Astrocyte (in vitro differentiated cells and primary cell): ENCODE results near the gene ITM2A. TPM values are rescaled to one million over a fixed set of nuclear protein-coding genes. Genes with fewer than 3 reads are reported as not detected.

Source experiments
- DNase-seq: peaks from one replicate; pipeline ENCODE4 v3.0.0-alpha.2; 2010; ENCODE audit warnings: low read depth
- FAIRE-seq: peaks from 2 replicates; lab custom pipeline; 2011; peaks lifted over from hg19 to GRCh38; lab: Jason Lieb, UNC
- H2AFZ ChIP-seq: 2 replicates; pipeline ENCODE4 v1.6.0; 2012; ENCODE audit warnings: low read depth, low read length, inconsistent platforms
- H3K27ac ChIP-seq: 2 replicates; pipeline ENCODE4 v1.5.1; 2011; ENCODE audit warnings: low read depth, low read length, inconsistent platforms
- H3K27me3 ChIP-seq: 2 replicates; pipeline ENCODE4 v1.6.0; 2011; ENCODE audit warnings: low read length, inconsistent platforms; ENCODE audit not compliant: insufficient read depth
- H3K36me3 ChIP-seq: 2 replicates; pipeline ENCODE4 v1.5.1; 2011; ENCODE audit warnings: low read length, inconsistent platforms; ENCODE audit not compliant: insufficient read depth
- H3K4me1 ChIP-seq: 2 replicates; pipeline ENCODE4 v1.5.1; 2011; ENCODE audit warnings: low read length, inconsistent platforms; ENCODE audit not compliant: insufficient read depth
- H3K4me2 ChIP-seq: 2 replicates; pipeline ENCODE4 v1.6.0; 2012; ENCODE audit warnings: low read length, inconsistent platforms
- H3K4me3 ChIP-seq: 2 replicates; pipeline ENCODE4 v1.5.1; 2011; ENCODE audit warnings: low read depth, mild to moderate bottlenecking, low read length, inconsistent platforms; ENCODE audit not compliant: insufficient read depth
- H3K79me2 ChIP-seq: 2 replicates; pipeline ENCODE4 v1.6.0; 2012; ENCODE audit warnings: mild to moderate bottlenecking, low read length, inconsistent platforms; ENCODE audit not compliant: insufficient read depth
- H3K9ac ChIP-seq: 2 replicates; pipeline ENCODE4 v1.6.0; 2012; ENCODE audit warnings: mild to moderate bottlenecking, low read length, inconsistent platforms
- H3K9me3 ChIP-seq: 2 replicates; pipeline ENCODE4 v1.5.1; 2012; ENCODE audit warnings: low read depth, mild to moderate bottlenecking, low read length, inconsistent platforms; ENCODE audit not compliant: insufficient read depth
- H4K20me1 ChIP-seq: 2 replicates; pipeline ENCODE4 v1.6.0; 2012; ENCODE audit warnings: low read length, inconsistent platforms; ENCODE audit not compliant: insufficient read depth
- H3K27ac Mint-ChIP-seq: one replicate; pipeline ENCODE4 v1.8.0; 2021; ENCODE audit warnings: mild to moderate bottlenecking, mixed read lengths; ENCODE audit not compliant: unreplicated experiment
- H3K27me3 Mint-ChIP-seq: one replicate; pipeline ENCODE4 v1.8.0; 2021; ENCODE audit warnings: low read depth, mixed read lengths; ENCODE audit not compliant: unreplicated experiment
- H3K36me3 Mint-ChIP-seq: one replicate; pipeline ENCODE4 v1.8.0; 2021; ENCODE audit warnings: low read depth, mixed read lengths; ENCODE audit not compliant: unreplicated experiment
- H3K4me1 Mint-ChIP-seq: one replicate; pipeline ENCODE4 v1.8.0; 2021; ENCODE audit warnings: low read depth, mixed read lengths; ENCODE audit not compliant: unreplicated experiment
- H3K4me3 Mint-ChIP-seq: one replicate; pipeline ENCODE4 v1.8.0; 2021; ENCODE audit warnings: mild to moderate bottlenecking, moderate library complexity, mixed read lengths; ENCODE audit not compliant: unreplicated experiment
- H3K9me3 Mint-ChIP-seq: one replicate; pipeline ENCODE4 v1.8.0; 2021; ENCODE audit warnings: mild to moderate bottlenecking, mixed read lengths; ENCODE audit not compliant: unreplicated experiment
- CTCF ChIP-seq: IDR thresholded peaks from 2 replicates; pipeline ENCODE4 v1.5.1; 2011; ENCODE audit warnings: low read depth, mild to moderate bottlenecking, inconsistent platforms, low read length, moderate library complexity; ENCODE audit not compliant: insufficient read depth
- EZH2 ChIP-seq: IDR thresholded peaks from 2 replicates; pipeline ENCODE4 v1.6.1; 2012; ENCODE audit warnings: mild to moderate bottlenecking, low read length, inconsistent platforms; ENCODE audit not compliant: insufficient read depth
- total RNA-seq: library from RNA; stranded (reverse); gene quantifications from 2 replicates; pipeline ENCODE4 v1.2.1, GENCODE V29; 2021

ITM2A gene
- total RNA-seq, 1 donor from 2014 or later = 40.7 TPM

- H3K79me2 ChIP-seq = no peaks in the 10 kb centered on the region
- no peak for TF ChIP-seq EZH2
- no peak for TF ChIP-seq CTCF
- Mint-ChIP-seq H3K27me3 (no peaks in the 10 kb centered on the region), H3K4me3 (no peak overlapping the region), H3K27ac (no peak overlapping the region), H3K36me3 (no peaks in the 10 kb centered on the region), H3K9me3 (no peaks in the 10 kb centered on the region), H3K4me1 (no peaks in the 10 kb centered on the region)
- no peaks in the 10 kb centered on the region for H3K27me3 ChIP-seq
- no peak overlapping the region for H3K27ac ChIP-seq
- no peaks in the 10 kb centered on the region for H3K9me3 ChIP-seq
- no peak overlapping the region for H3K4me3 ChIP-seq
- no peaks in the 10 kb centered on the region for H4K20me1 ChIP-seq
- H3K9ac ChIP-seq = no peak overlapping the region
- H3K4me2 ChIP-seq = no peak overlapping the region
- no peak overlapping the region for H2AFZ ChIP-seq
- DNase-seq = no peak
- H3K4me1 ChIP-seq = no peaks in the 10 kb centered on the region
- no peaks in the 10 kb centered on the region for H3K36me3 ChIP-seq
- no peak for FAIRE-seq
Measured at GRCh38 chrX:79325263-79325958, 41.7 kb downstream of the ITM2A start.

Other genes with a start within 250 kb of the ITM2A start
- gene GPR174, start 222.6 kb downstream of the ITM2A start, total RNA-seq = not detected in 2 replicates